ENCODE measurements around the gene MEF2C. TPM values are rescaled to one million over a fixed set of nuclear protein-coding genes. Genes with fewer than 3 reads are reported as not detected.

Gene MEF2C
- total and polyA plus RNA-seq, 4 donors = 2.8 to 15.9 (median 10.1) TPM

DNA sequence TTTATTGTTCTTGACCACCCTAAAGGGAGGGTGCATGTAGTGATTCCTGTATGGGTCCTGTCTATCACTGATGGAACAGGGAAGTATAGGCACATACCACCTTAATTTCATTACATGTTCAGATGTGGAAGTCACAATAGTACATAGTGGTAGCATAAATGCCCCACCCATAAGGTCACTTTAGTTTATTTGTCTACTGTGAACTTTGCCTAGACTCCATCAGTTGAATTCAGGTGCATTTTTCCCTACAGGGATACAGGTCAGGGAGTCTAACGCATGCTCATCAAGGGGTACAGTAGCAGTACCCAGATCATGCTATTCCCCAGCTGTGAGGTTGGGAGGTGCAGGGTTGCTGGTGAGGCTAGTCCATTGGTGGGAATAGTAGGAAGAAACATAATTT lies 175.0 kb downstream of the MEF2C start:
- DNase-seq (ENCODE audit: low spot score) = no peak
- TF ChIP-seq RXRA (IDR thresholded peaks at IDR 0.05) (peak in 1 of 2 donors; percentile 57), HNF4A (conservative IDR thresholded peaks at IDR 0.05) (peak; percentile 8 to 52), GABPA (IDR thresholded peaks at IDR 0.05 in 1 of 2, conservative IDR thresholded peaks at IDR 0.05 in 1 of 2) (no peak)
- Histone ChIP-seq H3K27ac (ENCODE audit: low read depth in 1 of 2, low read length in 2 of 2) (no peak overlapping the region), H3K9ac (ENCODE audit: low read depth in 1 of 2, low read length in 2 of 2) (no peak overlapping the region), H3K27me3 (ENCODE audit: control insufficient read depth in 4 of 4, insufficient read depth in 4 of 4, low read length in 3 of 4) (no peaks in the 10 kb centered on the region), H3K4me3 (ENCODE audit: low read depth in 1 of 3, low read length in 3 of 3) (no peak overlapping the region), H3K4me1 (ENCODE audit: control insufficient read depth in 4 of 4, insufficient read depth in 4 of 4, low read length in 3 of 4) (peaks cover 4 to 11% (median 9%) of the 10 kb centered on the region in 4 donors), H3K36me3 (ENCODE audit: control insufficient read depth in 4 of 4, insufficient read depth in 3 of 4, low read depth in 1 of 4, low read length in 3 of 4) (no peaks in the 10 kb centered on the region), H3K9me3 (ENCODE audit: control insufficient read depth in 4 of 4, low read length in 3 of 4) (no peaks in the 10 kb centered on the region)
- WGBS = 49% methylated on average over 1 of the region's 1 CpG

DNA sequence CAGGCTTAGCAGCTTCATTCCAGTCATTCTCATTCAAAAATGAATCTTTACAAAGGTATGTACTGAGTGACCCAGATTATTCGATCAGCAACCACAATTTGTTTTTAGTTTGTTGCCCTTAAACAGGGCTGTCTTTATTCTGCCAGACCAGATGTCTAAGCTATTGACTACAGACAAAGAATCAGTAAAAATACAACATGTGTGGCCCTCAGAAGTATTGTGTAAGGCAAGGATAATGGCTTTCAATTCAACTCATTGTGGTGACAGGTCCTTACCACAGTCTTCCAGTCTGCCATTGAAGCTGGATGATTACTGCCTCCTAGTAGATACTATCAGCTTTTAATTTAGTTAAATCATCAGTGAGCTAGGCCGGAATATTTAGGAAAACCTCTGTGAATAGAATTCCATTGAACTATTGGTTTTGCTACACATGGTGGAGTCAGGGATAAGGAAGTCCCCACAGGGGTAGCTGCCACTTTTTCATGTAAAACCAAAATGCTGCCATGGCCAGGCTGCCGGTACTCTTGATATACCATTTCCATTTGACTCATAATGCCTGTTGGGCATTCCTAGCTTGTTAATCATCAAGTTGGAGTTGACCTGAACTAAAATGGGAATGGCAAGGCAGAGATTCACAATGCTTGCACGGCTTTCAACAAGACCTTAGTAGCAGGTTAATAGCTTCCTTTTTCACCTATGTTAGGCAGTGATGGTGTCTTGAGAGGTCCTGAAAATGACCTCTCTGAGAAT lies 175.6 kb downstream of the MEF2C start:
- no peak for DNase-seq (ENCODE audit: low spot score)
- no peak overlapping the region for H3K4me3 ChIP-seq (ENCODE audit: low read depth in 1 of 3, low read length in 3 of 3)
- 79% methylated on average over 4 of the region's 4 CpGs for WGBS
- no peaks in the 10 kb centered on the region for H3K27me3 ChIP-seq (ENCODE audit: control insufficient read depth in 4 of 4, insufficient read depth in 4 of 4, low read length in 3 of 4)
- no peaks in the 10 kb centered on the region for H3K36me3 ChIP-seq (ENCODE audit: control insufficient read depth in 4 of 4, insufficient read depth in 3 of 4, low read depth in 1 of 4, low read length in 3 of 4)
- H3K27ac ChIP-seq (ENCODE audit: low read depth in 1 of 2, low read length in 2 of 2) = no peak overlapping the region
- H3K4me1 ChIP-seq (ENCODE audit: control insufficient read depth in 4 of 4, insufficient read depth in 4 of 4, low read length in 3 of 4) = peaks cover 4 to 11% (median 9%) of the 10 kb centered on the region in 4 donors
- H3K9ac ChIP-seq (ENCODE audit: low read depth in 1 of 2, low read length in 2 of 2) = no peak overlapping the region
- no peaks in the 10 kb centered on the region for H3K9me3 ChIP-seq (ENCODE audit: control insufficient read depth in 4 of 4, low read length in 3 of 4)
- no peak for TF ChIP-seq GABPA (IDR thresholded peaks at IDR 0.05 in 1 of 2, conservative IDR thresholded peaks at IDR 0.05 in 1 of 2)
- no peak for TF ChIP-seq NR2F2 (IDR thresholded peaks at IDR 0.05)
- no peak for TF ChIP-seq FOXA2 (IDR thresholded peaks at IDR 0.05)
- TF ChIP-seq RAD21 (IDR thresholded peaks at IDR 0.05) = no peak
- TF ChIP-seq FOXA1 (IDR thresholded peaks at IDR 0.05) = no peak
- no peak for TF ChIP-seq SP1 (IDR thresholded peaks at IDR 0.05)
- TF ChIP-seq, protein P1, sequence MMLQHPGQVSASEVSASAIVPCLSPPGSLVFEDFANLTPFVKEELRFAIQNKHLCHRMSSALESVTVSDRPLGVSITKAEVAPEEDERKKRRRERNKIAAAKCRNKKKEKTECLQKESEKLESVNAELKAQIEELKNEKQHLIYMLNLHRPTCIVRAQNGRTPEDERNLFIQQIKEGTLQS (IDR thresholded peaks at IDR 0.05) = no peak
- no peak for TF ChIP-seq TAF1 (conservative IDR thresholded peaks at IDR 0.05)
- TF ChIP-seq HNF4A (conservative IDR thresholded peaks at IDR 0.05) = no peak
- TF ChIP-seq, protein P2, sequence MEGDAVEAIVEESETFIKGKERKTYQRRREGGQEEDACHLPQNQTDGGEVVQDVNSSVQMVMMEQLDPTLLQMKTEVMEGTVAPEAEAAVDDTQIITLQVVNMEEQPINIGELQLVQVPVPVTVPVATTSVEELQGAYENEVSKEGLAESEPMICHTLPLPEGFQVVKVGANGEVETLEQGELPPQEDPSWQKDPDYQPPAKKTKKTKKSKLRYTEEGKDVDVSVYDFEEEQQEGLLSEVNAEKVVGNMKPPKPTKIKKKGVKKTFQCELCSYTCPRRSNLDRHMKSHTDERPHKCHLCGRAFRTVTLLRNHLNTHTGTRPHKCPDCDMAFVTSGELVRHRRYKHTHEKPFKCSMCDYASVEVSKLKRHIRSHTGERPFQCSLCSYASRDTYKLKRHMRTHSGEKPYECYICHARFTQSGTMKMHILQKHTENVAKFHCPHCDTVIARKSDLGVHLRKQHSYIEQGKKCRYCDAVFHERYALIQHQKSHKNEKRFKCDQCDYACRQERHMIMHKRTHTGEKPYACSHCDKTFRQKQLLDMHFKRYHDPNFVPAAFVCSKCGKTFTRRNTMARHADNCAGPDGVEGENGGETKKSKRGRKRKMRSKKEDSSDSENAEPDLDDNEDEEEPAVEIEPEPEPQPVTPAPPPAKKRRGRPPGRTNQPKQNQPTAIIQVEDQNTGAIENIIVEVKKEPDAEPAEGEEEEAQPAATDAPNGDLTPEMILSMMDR (IDR thresholded peaks at IDR 0.05; ENCODE audit: low read depth, low read length, missing input control) = no peak
- TF ChIP-seq EGR1 (IDR thresholded peaks at IDR 0.05; ENCODE audit: low read depth in 2 of 2) = no peak
- TF ChIP-seq, protein P3, sequence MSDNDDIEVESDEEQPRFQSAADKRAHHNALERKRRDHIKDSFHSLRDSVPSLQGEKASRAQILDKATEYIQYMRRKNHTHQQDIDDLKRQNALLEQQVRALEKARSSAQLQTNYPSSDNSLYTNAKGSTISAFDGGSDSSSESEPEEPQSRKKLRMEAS (IDR thresholded peaks at IDR 0.05) = no peak
- no peak for TF ChIP-seq REST (IDR thresholded peaks at IDR 0.05)
- TF ChIP-seq, protein P4, sequence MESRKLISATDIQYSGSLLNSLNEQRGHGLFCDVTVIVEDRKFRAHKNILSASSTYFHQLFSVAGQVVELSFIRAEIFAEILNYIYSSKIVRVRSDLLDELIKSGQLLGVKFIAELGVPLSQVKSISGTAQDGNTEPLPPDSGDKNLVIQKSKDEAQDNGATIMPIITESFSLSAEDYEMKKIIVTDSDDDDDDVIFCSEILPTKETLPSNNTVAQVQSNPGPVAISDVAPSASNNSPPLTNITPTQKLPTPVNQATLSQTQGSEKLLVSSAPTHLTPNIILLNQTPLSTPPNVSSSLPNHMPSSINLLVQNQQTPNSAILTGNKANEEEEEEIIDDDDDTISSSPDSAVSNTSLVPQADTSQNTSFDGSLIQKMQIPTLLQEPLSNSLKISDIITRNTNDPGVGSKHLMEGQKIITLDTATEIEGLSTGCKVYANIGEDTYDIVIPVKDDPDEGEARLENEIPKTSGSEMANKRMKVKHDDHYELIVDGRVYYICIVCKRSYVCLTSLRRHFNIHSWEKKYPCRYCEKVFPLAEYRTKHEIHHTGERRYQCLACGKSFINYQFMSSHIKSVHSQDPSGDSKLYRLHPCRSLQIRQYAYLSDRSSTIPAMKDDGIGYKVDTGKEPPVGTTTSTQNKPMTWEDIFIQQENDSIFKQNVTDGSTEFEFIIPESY (IDR thresholded peaks at IDR 0.05) = no peak
- no peak for TF ChIP-seq RXRA (IDR thresholded peaks at IDR 0.05)
- no peak for TF ChIP-seq YY1 (IDR thresholded peaks at IDR 0.05)
